GM12878 (cell line): Measurements from ENCODE around the gene CDK15. TPM values are rescaled to one million over a fixed set of nuclear protein-coding genes. Genes with fewer than 3 reads are reported as not detected.

ENCODE experiments used
- ATAC-seq: fragments of 200-7000 bp; cut with Tn5 transposase; 3 replicates; pipeline ENCODE4 v1.9.1; 2020; ENCODE audit warnings: mild to moderate bottlenecking, moderate library complexity
- BruUV-seq: library from RNA; stranded (reverse); fragments of 400-500 nt; replicated peaks from 2 replicates; lab custom pipeline; 2021; lab: Mats Ljungman, UMichigan
- CTCF ChIA-PET: fragments of 300-600 bp; sonication (Branson Sonifier 250); formaldehyde crosslinking; extraction: SDS; loops from one replicate; lab custom pipeline; 2021; ENCODE audit warnings: inconsistent platforms; lab: Yijun Ruan, JAX
- POLR2A ChIA-PET: fragments of 350-600 bp; formaldehyde crosslinking; extraction: SDS; loops from one replicate; lab custom pipeline; 2021; ENCODE audit warnings: inconsistent platforms; lab: Charles Lee
- RAD21 ChIA-PET: fragments of 300-600 bp; sonication (Branson Sonifier 250); formaldehyde crosslinking; loops from one replicate; lab custom pipeline; 2023; ENCODE audit warnings: antibody characterized with exemption; ENCODE audit not compliant: unreplicated experiment; lab: Charles Lee
- SMC1A ChIA-PET: fragments of 300-600 bp; sonication (Branson Sonifier 250); formaldehyde crosslinking; loops from one replicate; lab custom pipeline; 2023; ENCODE audit not compliant: unreplicated experiment, uncharacterized antibody; lab: Charles Lee
- DNase-seq: peaks from one replicate; pipeline ENCODE4 v3.0.0-alpha.2; 2011; ENCODE audit warnings: low read depth, low spot score
- FAIRE-seq: peaks from 3 replicates; lab custom pipeline; 2011; peaks lifted over from hg19 to GRCh38; lab: Jason Lieb, UNC
- H2AFZ ChIP-seq: 2 replicates; pipeline ENCODE4 v1.6.0; 2011; ENCODE audit warnings: low read depth, low read length, control low read depth; ENCODE audit not compliant: control insufficient read depth
- H3K27ac ChIP-seq: 2 replicates; pipeline ENCODE4 v1.5.1; 2011; ENCODE audit warnings: control low read depth; ENCODE audit not compliant: control insufficient read depth, insufficient read depth
- H3K27me3 ChIP-seq, 2 experiments: replicated peaks in 1 of 2; 2 replicates each; pipeline versions ENCODE4 v1.6.0 to v1.6.1; 2011; ENCODE audit warnings: low read length in 1 of 2; ENCODE audit not compliant: control insufficient read depth in 2 of 2, insufficient read depth in 2 of 2
- H3K36me3 ChIP-seq, 2 experiments: 2 replicates each; pipeline ENCODE4 v1.5.1; 2011; ENCODE audit warnings: low read length in 1 of 2; ENCODE audit not compliant: control insufficient read depth in 2 of 2, insufficient read depth in 2 of 2
- H3K4me1 ChIP-seq: 2 replicates; pipeline ENCODE4 v1.6.1; 2011; ENCODE audit warnings: mild to moderate bottlenecking, low read length, moderate library complexity, mixed read lengths; ENCODE audit not compliant: control insufficient read depth, insufficient read depth
- H3K4me2 ChIP-seq: 2 replicates; pipeline ENCODE4 v1.6.0; 2011; ENCODE audit warnings: control low read depth; ENCODE audit not compliant: control insufficient read depth, insufficient read depth
- H3K4me3 ChIP-seq: fragments of 200-600 bp; sonication (generic); 2 replicates; pipeline ENCODE4 v1.5.1; 2016
- H3K79me2 ChIP-seq: 2 replicates; pipeline ENCODE4 v1.6.0; 2011; ENCODE audit warnings: low read length; ENCODE audit not compliant: control insufficient read depth, insufficient read depth
- H3K9ac ChIP-seq: 2 replicates; pipeline ENCODE4 v1.8.0; 2011; ENCODE audit warnings: low read length, control low read depth, mixed read lengths; ENCODE audit not compliant: control insufficient read depth, insufficient read depth
- H3K9me3 ChIP-seq: replicated peaks from 3 replicates; pipeline ENCODE4 v1.5.1; 2011; ENCODE audit warnings: mild to moderate bottlenecking, low read length; ENCODE audit not compliant: control insufficient read depth, insufficient read depth
- H4K20me1 ChIP-seq: 2 replicates; pipeline ENCODE4 v1.6.0; 2011; ENCODE audit not compliant: control insufficient read depth, insufficient read depth
- GABPA ChIP-seq: IDR thresholded peaks from 2 replicates; pipeline ENCODE4 v1.6.1; 2014; ENCODE audit warnings: antibody characterized with exemption, low read depth, mild to moderate bottlenecking, inconsistent platforms
- HCFC1 ChIP-seq: fragments of 150-350 bp; IDR thresholded peaks from 2 replicates; pipeline ENCODE4 v1.6.1; 2014; ENCODE audit warnings: low read length
- LARP7 ChIP-seq: fragments of 450-650 bp; IDR thresholded peaks from 2 replicates; pipeline ENCODE4 v1.6.1; 2017; ENCODE audit warnings: mild to moderate bottlenecking
- MEF2B ChIP-seq: fragments of 450-650 bp; IDR thresholded peaks from 2 replicates; pipeline ENCODE4 v1.6.1; 2018; ENCODE audit warnings: mild to moderate bottlenecking, moderate library complexity; ENCODE audit not compliant: partially characterized antibody, poor library complexity, severe bottlenecking
- NR2F1 ChIP-seq: fragments of 450-650 bp; conservative IDR thresholded peaks from 2 replicates; pipeline ENCODE4 v1.6.1; 2017; ENCODE audit warnings: mild to moderate bottlenecking
- SPI1 ChIP-seq: IDR thresholded peaks from 2 replicates; pipeline ENCODE4 v1.6.1; 2011; ENCODE audit warnings: low read depth, mild to moderate bottlenecking, low read length, moderate library complexity, borderline replicate concordance; ENCODE audit not compliant: insufficient read depth
- TARDBP ChIP-seq: IDR thresholded peaks from 2 replicates; pipeline ENCODE4 v1.6.1; 2016; ENCODE audit warnings: borderline replicate concordance
- TCF12 ChIP-seq: IDR thresholded peaks from 2 replicates; pipeline ENCODE4 v1.6.1; 2011; ENCODE audit warnings: low read depth, mild to moderate bottlenecking, low read length
- WGBS: methylation state at CpG from one replicate; pipeline ENCODE4 v1.1.6; 2016; ENCODE audit warnings: low lambda C conversion rate; ENCODE audit not compliant: insufficient replicate concordance, insufficient coverage; ENCODE audit errors: missing lambda C conversion rate; 5-methylcytosine and 5-hydroxymethylcytosine counted together
- in situ Hi-C: fragments of 300-500 bp; cut with MboI; formaldehyde crosslinking; loops from 9 replicates; pipeline ENCODE4 v1.14.3; 2018; ENCODE audit warnings: mixed read lengths
- intact Hi-C: fragments of 100-400 bp; cut with micrococcal nuclease; formaldehyde crosslinking; loops from one replicate; pipeline ENCODE4 v1.14.2; 2022; ENCODE audit not compliant: unreplicated experiment
- polyA plus RNA-seq, 11 experiments: library from polyadenylated mRNA; depleted of rRNA in 4 of 11; unstranded in 6 of 11; stranded (reverse) in 5 of 11; fragments of >200 nt; fragmentation: Nextera tagmentation in 4 of 11; fragmentation: Illumina TruSeq in 1 of 11; extraction: Ambion mirVana in 4 of 11; extraction: Trizol in 1 of 11; gene quantifications; 1 replicate in 1 of 11; 2 replicates in 10 of 11; pipeline versions ENCODE4 v1.2.1 to v1.2.3, GENCODE V29; 2011 to 2016; ENCODE audit warnings: inconsistent platforms in 2 of 11, missing spikeins in 2 of 11, low read depth in 1 of 11
- total RNA-seq, 4 experiments: library from RNA; depleted of rRNA in 3 of 4; stranded (reverse); fragments of >200 nt in 3 of 4; fragmentation: Illumina TruSeq in 1 of 4; extraction: Trizol in 1 of 4; gene quantifications; 2 replicates each; pipeline versions ENCODE4 v1.2.1 to v1.2.3, GENCODE V29; 2013 to 2021
- TF ChIP-seq, protein P1 (sequence below): IDR thresholded peaks from 2 replicates; pipeline ENCODE4 v1.6.1; 2012; ENCODE audit warnings: low read length, inconsistent platforms
- TF ChIP-seq, protein P2 (sequence below): IDR thresholded peaks from 2 replicates; pipeline ENCODE4 v1.6.1; 2011; ENCODE audit warnings: borderline replicate concordance, low read depth, mild to moderate bottlenecking, moderate library complexity, low read length; ENCODE audit not compliant: insufficient read depth, poor library complexity, severe bottlenecking
- TF ChIP-seq, protein P3 (sequence below): fragments of 450-650 bp; IDR thresholded peaks from 2 replicates; pipeline ENCODE4 v1.6.1; 2018; ENCODE audit warnings: borderline replicate concordance, mild to moderate bottlenecking; ENCODE audit not compliant: partially characterized antibody

Gene CDK15
- total and polyA plus RNA-seq, 10 of the 15 experiments (the other 5 are each of a cell fraction or from before 2014, with no cell fraction given) = 0.01 to 0.04 TPM; not detected in 8

DNA sequence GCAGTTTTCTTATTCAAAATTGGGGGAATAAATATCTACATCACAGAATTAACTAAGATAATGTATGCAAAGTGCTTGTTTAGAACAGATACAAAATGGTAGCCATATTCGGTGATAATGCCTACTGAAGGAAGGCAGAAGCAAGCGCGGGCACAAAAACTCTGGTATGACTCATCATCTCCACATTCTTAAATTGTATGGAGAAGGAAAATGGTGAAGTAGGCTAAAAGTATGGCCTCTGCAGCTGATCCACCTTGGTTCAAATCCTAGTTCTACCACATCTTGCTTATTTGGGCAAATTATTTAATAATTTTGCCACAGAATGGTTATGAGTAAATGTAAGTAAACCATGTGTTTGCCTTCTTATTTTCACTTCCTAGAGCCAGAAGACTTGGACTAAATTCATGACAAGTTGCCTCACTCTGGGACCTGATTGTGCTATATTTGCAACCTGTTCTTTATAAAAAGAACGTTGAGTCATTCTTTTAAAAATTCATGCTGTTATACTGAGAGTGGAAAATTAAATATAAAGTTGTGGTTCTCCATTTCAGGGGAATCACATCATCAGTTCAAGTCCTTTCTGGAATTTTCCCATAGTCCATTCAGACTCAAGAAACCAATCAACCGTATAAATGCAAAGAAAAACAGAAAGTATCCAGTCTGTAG, 9.0 kb upstream of the CDK15 start (continued):
- no peak for TF ChIP-seq TARDBP

DNA sequence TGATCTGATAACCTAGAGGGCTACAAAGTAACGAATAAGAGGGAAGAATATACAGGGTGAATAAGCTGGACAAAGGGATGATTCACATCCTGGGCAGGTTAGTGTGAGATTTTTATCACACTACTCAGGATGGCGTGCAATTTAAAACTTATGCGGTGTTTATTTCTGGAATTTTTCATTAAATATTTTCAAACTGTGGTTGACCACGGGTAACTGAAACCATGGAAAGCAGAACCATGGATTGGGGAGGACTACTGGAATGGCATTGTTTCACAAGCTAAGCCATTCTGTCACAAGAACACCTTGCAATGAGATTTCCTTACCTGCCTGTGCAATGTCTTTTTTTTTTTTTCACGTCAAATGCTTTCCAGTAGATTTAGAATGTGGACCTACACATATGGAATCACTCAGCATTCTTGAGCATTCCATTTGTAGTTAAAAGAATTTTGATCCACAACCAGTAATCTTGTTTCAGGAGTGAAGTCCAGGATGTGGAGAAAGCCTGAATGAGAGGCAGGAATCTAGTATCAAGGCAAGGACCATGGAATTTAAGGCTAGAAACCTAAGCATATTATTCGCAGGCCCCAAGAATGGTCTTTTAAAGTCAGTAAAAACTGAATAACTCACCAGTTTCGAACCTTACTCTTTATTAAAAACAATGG, 8.0 kb upstream of the CDK15 start:
- Histone ChIP-seq H3K36me3 (no peaks in the 10 kb centered on the region), H4K20me1 (no peaks in the 10 kb centered on the region), H3K4me2 (no peak overlapping the region), H3K27ac (no peak overlapping the region), H3K27me3 (no peaks in the 10 kb centered on the region), H3K4me1 (no peaks in the 10 kb centered on the region), H3K4me3 (no peak overlapping the region), H2AFZ (no peak overlapping the region), H3K79me2 (no peaks in the 10 kb centered on the region), H3K9ac (no peak overlapping the region), H3K9me3 (no peaks in the 10 kb centered on the region)
- DNase-seq (no peak), FAIRE-seq (no peak), ATAC-seq (no peak)
- in situ Hi-C loops (no loop called here), intact Hi-C loops (loop anchor here (5.0 kb wide), 2 partner anchors 59 to 264 kb away; no protein-coding TSS in a partner anchor)
- ChIA-PET POLR2A (no interaction called here), RAD21 (interaction anchor here (1.0 kb wide), 1 partner anchor 62 kb away, joined by 3 read pairs; no protein-coding TSS in a partner anchor), CTCF (interaction anchor here (0.7 kb wide), 1 partner anchor 166 kb away, joined by 4 read pairs; no protein-coding TSS in a partner anchor), SMC1A (no interaction called here)
- TF ChIP-seq, protein P1, sequence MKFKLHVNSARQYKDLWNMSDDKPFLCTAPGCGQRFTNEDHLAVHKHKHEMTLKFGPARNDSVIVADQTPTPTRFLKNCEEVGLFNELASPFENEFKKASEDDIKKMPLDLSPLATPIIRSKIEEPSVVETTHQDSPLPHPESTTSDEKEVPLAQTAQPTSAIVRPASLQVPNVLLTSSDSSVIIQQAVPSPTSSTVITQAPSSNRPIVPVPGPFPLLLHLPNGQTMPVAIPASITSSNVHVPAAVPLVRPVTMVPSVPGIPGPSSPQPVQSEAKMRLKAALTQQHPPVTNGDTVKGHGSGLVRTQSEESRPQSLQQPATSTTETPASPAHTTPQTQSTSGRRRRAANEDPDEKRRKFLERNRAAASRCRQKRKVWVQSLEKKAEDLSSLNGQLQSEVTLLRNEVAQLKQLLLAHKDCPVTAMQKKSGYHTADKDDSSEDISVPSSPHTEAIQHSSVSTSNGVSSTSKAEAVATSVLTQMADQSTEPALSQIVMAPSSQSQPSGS = no peak
- TF ChIP-seq NR2F1 = no peak
- TF ChIP-seq HCFC1 = no peak
- TF ChIP-seq, protein P2, sequence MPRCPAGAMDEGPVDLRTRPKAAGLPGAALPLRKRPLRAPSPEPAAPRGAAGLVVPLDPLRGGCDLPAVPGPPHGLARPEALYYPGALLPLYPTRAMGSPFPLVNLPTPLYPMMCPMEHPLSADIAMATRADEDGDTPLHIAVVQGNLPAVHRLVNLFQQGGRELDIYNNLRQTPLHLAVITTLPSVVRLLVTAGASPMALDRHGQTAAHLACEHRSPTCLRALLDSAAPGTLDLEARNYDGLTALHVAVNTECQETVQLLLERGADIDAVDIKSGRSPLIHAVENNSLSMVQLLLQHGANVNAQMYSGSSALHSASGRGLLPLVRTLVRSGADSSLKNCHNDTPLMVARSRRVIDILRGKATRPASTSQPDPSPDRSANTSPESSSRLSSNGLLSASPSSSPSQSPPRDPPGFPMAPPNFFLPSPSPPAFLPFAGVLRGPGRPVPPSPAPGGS = no peak
- TF ChIP-seq LARP7 = no peak
- no peak for TF ChIP-seq MEF2B
- no peak for TF ChIP-seq GABPA
- TF ChIP-seq SPI1 = no peak
- TF ChIP-seq TCF12 = no peak
- TF ChIP-seq, protein P3, sequence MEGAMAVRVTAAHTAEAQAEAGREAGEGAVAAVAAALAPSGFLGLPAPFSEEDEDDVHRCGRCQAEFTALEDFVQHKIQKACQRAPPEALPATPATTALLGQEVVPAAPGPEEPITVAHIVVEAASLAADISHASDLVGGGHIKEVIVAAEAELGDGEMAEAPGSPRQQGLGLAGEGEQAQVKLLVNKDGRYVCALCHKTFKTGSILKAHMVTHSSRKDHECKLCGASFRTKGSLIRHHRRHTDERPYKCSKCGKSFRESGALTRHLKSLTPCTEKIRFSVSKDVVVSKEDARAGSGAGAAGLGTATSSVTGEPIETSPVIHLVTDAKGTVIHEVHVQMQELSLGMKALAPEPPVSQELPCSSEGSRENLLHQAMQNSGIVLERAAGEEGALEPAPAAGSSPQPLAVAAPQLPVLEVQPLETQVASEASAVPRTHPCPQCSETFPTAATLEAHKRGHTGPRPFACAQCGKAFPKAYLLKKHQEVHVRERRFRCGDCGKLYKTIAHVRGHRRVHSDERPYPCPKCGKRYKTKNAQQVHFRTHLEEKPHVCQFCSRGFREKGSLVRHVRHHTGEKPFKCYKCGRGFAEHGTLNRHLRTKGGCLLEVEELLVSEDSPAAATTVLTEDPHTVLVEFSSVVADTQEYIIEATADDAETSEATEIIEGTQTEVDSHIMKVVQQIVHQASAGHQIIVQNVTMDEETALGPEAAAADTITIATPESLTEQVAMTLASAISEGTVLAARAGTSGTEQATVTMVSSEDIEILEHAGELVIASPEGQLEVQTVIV = no peak
- 38% methylated on average over 7 of the region's 7 CpGs for WGBS
- no TSS peak for BruUV-seq
